K562 (cell line): ENCODE results near the gene GRB2. TPM values are rescaled to one million over a fixed set of nuclear protein-coding genes. Genes with fewer than 3 reads are reported as not detected.

Experiments used
- ATF6 ChIP-seq: sonication (generic); formaldehyde crosslinking; IDR thresholded peaks from 2 replicates; pipeline ENCODE4 v1.4.0; 2020; ENCODE audit warnings: mild to moderate bottlenecking, missing genetic modification reagents
- CGGBP1 ChIP-seq: fragments of 250-450 bp; sonication (Bioruptor Pico); IDR thresholded peaks from 2 replicates; pipeline ENCODE4 v1.9.0; 2021; ENCODE audit warnings: mild to moderate bottlenecking
- E2F3 ChIP-seq: fragments of 250-450 bp; sonication (Bioruptor Pico); IDR thresholded peaks from 2 replicates; pipeline ENCODE4 v1.4.0; 2020; ENCODE audit warnings: mild to moderate bottlenecking
- ETS1 ChIP-seq: conservative IDR thresholded peaks from 2 replicates; pipeline ENCODE4 v1.6.1; 2011; ENCODE audit warnings: low read depth, mild to moderate bottlenecking, low read length; ENCODE audit not compliant: control insufficient read depth
- ETV6 ChIP-seq, 3 experiments: fragments of 150-350 bp in 1 of 3; sonication (generic) in 1 of 3; formaldehyde crosslinking in 1 of 3; IDR thresholded peaks; 2 replicates each; pipeline versions ENCODE4 v1.6.1 to v1.8.0; 2014 to 2022; ENCODE audit warnings: borderline replicate concordance in 2 of 3, low read depth in 2 of 3, antibody characterized with exemption in 1 of 3, low read length in 1 of 3, mild to moderate bottlenecking in 1 of 3, missing genetic modification reagents in 1 of 3
- HINFP ChIP-seq: fragments of 450-650 bp; conservative IDR thresholded peaks from 2 replicates; pipeline ENCODE4 v1.6.1; 2016; ENCODE audit warnings: missing genetic modification characterization, low read depth, mild to moderate bottlenecking, control low read depth, missing compliant biosample characterization
- HSF4 ChIP-seq: fragments of 250-450 bp; sonication (Bioruptor Pico); IDR thresholded peaks from 2 replicates; pipeline ENCODE4 v2.1.2; 2022; ENCODE audit warnings: mild to moderate bottlenecking, moderate library complexity, borderline replicate concordance
- ILF3 ChIP-seq: fragments of 450-650 bp; IDR thresholded peaks from 2 replicates; pipeline ENCODE4 v1.6.1; 2018; ENCODE audit warnings: antibody characterized with exemption, mild to moderate bottlenecking, moderate library complexity, borderline replicate concordance
- LCOR ChIP-seq: sonication (generic); formaldehyde crosslinking; IDR thresholded peaks from 2 replicates; pipeline ENCODE4 v1.8.0; 2022; ENCODE audit warnings: mild to moderate bottlenecking, missing genetic modification reagents
- MED1 ChIP-seq: sonication (generic); formaldehyde crosslinking; IDR thresholded peaks from 2 replicates; pipeline ENCODE4 v1.8.1; 2023; ENCODE audit warnings: missing genetic modification reagents, borderline replicate concordance
- MITF ChIP-seq: IDR thresholded peaks from 2 replicates; pipeline ENCODE4 v1.6.1; 2014; ENCODE audit warnings: antibody characterized with exemption
- MLX ChIP-seq, 2 experiments: fragments of 450-650 bp in 1 of 2; sonication (generic) in 1 of 2; formaldehyde crosslinking; conservative IDR thresholded peaks; 2 replicates each; pipeline versions ENCODE4 v1.4.0 to v1.8.1; 2020 to 2022; ENCODE audit warnings: mild to moderate bottlenecking in 1 of 2, missing genetic modification reagents in 1 of 2
- MNT ChIP-seq, 2 experiments: fragments of 450-650 bp; conservative IDR thresholded peaks; 2 replicates each; pipeline ENCODE4 v1.6.1; 2017; ENCODE audit warnings: mild to moderate bottlenecking in 2 of 2, moderate library complexity in 2 of 2
- PHF21A ChIP-seq: fragments of 450-650 bp; IDR thresholded peaks from 2 replicates; pipeline ENCODE4 v1.6.1; 2017; ENCODE audit warnings: low read depth, borderline replicate concordance
- SIX5 ChIP-seq, 2 experiments: IDR thresholded peaks; 2 replicates each; pipeline ENCODE4 v1.6.1; 2011; ENCODE audit warnings: low read length in 2 of 2, borderline replicate concordance in 1 of 2, low read depth in 1 of 2, mild to moderate bottlenecking in 1 of 2, moderate library complexity in 1 of 2; ENCODE audit not compliant: insufficient read depth in 1 of 2
- ZKSCAN8 ChIP-seq: fragments of 200-800 bp; sonication (Bioruptor generic); IDR thresholded peaks from 2 replicates; pipeline ENCODE4 v1.6.1; 2016; ENCODE audit warnings: missing genetic modification characterization, missing compliant biosample characterization
- ZNF253 ChIP-seq: fragments of 250-450 bp; sonication (Bioruptor Pico); conservative IDR thresholded peaks from 2 replicates; pipeline ENCODE4 v1.6.1; 2021; ENCODE audit warnings: mild to moderate bottlenecking
- polyA plus RNA-seq, 8 experiments: library from polyadenylated mRNA; depleted of rRNA in 4 of 8; stranded (reverse) in 5 of 8; unstranded in 3 of 8; fragments of >200 nt; fragmentation: Nextera tagmentation in 2 of 8; fragmentation: Illumina TruSeq in 1 of 8; extraction: Ambion mirVana in 2 of 8; extraction: Trizol in 1 of 8; gene quantifications; 2 replicates each; pipeline versions ENCODE4 v1.2.1 to v1.2.3, GENCODE V29; 2011 to 2014; ENCODE audit warnings: inconsistent platforms in 1 of 8, missing spikeins in 1 of 8
- total RNA-seq, 7 experiments: library from RNA; depleted of rRNA in 6 of 7; stranded (reverse); fragments of >200 nt in 6 of 7; fragmentation: Illumina TruSeq in 2 of 7; extraction: Trizol in 2 of 7; gene quantifications; 2 replicates each; pipeline versions ENCODE4 v1.2.1 to v1.2.3, GENCODE V29; 2011 to 2021; ENCODE audit warnings: low replicate concordance in 1 of 7

Gene GRB2
- total and polyA plus RNA-seq, 9 of the 15 experiments (the other 6 are each of a cell fraction or from before 2014, with no cell fraction given), result 57.2 to 136 (median 84.8) TPM

- TF ChIP-seq MLX (CRISPR knock-in tag; conservative IDR thresholded peaks at IDR 0.05), result no peak
- TF ChIP-seq HINFP (tag), result no peak
- TF ChIP-seq ETS1, result no peak
- peak; percentile 57 to 59; a peak in 1 of 4 replicates for TF ChIP-seq ETV6 (IDR thresholded peaks at IDR 0.05; ENCODE audit: borderline replicate concordance in 1 of 2, low read depth in 2 of 2, low read length in 1 of 2)
- no peak for TF ChIP-seq ETV6 (CRISPR knock-in tag; IDR thresholded peaks at IDR 0.05; ENCODE audit: borderline replicate concordance)
- TF ChIP-seq CGGBP1 (CRISPR knock-in tag), result no peak
- 0 out of 2 replicates have a peak, but pooled peaks have one; percentile 33 for TF ChIP-seq LCOR (CRISPR knock-in tag)
- TF ChIP-seq SIX5 (IDR thresholded peaks at IDR 0.05; ENCODE audit: borderline replicate concordance in 1 of 2, insufficient read depth in 1 of 2, low read depth in 1 of 2, low read length in 2 of 2), result no peak
- peak in 1 of 2 experiments; percentile 58; a peak in 2 of 4 replicates for TF ChIP-seq MNT (conservative IDR thresholded peaks at IDR 0.05)
- TF ChIP-seq MED1, result no peak
- no peak for TF ChIP-seq E2F3 (CRISPR knock-in tag)
- TF ChIP-seq ZNF253 (CRISPR knock-in tag), result no peak
- peak; percentile 79; the same call in 1 of the 2 replicates for TF ChIP-seq PHF21A
- no peak for TF ChIP-seq MITF
- no peak for TF ChIP-seq HSF4 (CRISPR knock-in tag)
- TF ChIP-seq ILF3, result no peak
- TF ChIP-seq ATF6, result no peak
- no peak for TF ChIP-seq ZKSCAN8 (CRISPR knock-in tag)
These were observed 1.2 kb downstream of the GRB2 start (continued) for GRCh38 chr17:75404223-75404730.
